ENCODE measurements around the gene GATAD2A.
A peak's percentile ranks its signal among the peaks of the same experiment; 100 is the strongest.

Gene GATAD2A

GRCh38 chr19:19540064-19540714 lies 134.7 kb downstream of the GATAD2A start:
- no peak overlapping the region for H3K4me3 ChIP-seq (ENCODE audit: low read depth, low read length)
- DNase-seq (ENCODE audit: low read depth, low spot score) = no peak
- ChIA-PET POLR2A (interaction anchor here (0.7 kb wide), 1 partner anchor 99 kb away, joined by 3 read pairs; no protein-coding TSS in a partner anchor), CTCF (interaction anchor here (0.7 to 3.5 kb wide), 4 partner anchors 8 to 104 kb away, joined by 4 to 29 read pairs (median 5); no protein-coding TSS in a partner anchor)
- TF ChIP-seq CTCF (IDR thresholded peaks at IDR 0.05; ENCODE audit: insufficient read depth, low read length, missing control alignments) = no peak

GRCh38 chr19:19540715-19541515 lies 135.4 kb downstream of the GATAD2A start:
- peak overlapping the region; percentile 0; the same call in 1 of the 2 replicates for H3K4me3 ChIP-seq (ENCODE audit: low read depth, low read length)
- POLR2A ChIA-PET = interaction anchor here (0.7 kb wide), 1 partner anchor 98 kb away, joined by 3 read pairs; no protein-coding TSS in a partner anchor
- CTCF ChIA-PET = interaction anchor here (0.7 to 3.5 kb wide), 4 partner anchors 9 to 103 kb away, joined by 4 to 29 read pairs (median 5); no protein-coding TSS in a partner anchor
- DNase-seq (ENCODE audit: low read depth, low spot score) = no peak
- TF ChIP-seq CTCF (IDR thresholded peaks at IDR 0.05; ENCODE audit: insufficient read depth, low read length, missing control alignments) = no peak

GRCh38 chr19:19541616-19542015 lies 136.1 kb downstream of the GATAD2A start:
- TF ChIP-seq CTCF (IDR thresholded peaks at IDR 0.05; ENCODE audit: insufficient read depth, low read length, missing control alignments) = no peak
- ChIA-PET CTCF (interaction anchor here (1.6 to 3.5 kb wide), 2 partner anchors 9 to 12 kb away, joined by 4 to 29 read pairs; no protein-coding TSS in a partner anchor), POLR2A (no interaction called here)
- no peak for DNase-seq (ENCODE audit: low read depth, low spot score)
- no peak overlapping the region for H3K4me3 ChIP-seq (ENCODE audit: low read depth, low read length)

- ChIA-PET POLR2A (no interaction called here), CTCF (interaction anchor here (1.4 to 2.6 kb wide), 4 partner anchors 10 to 101 kb away, joined by 6 to 12 read pairs (median 10); partner anchors contain the start of gene GMIP)
- DNase-seq (ENCODE audit: low read depth, low spot score) = no peak
- no peak overlapping the region for H3K4me3 ChIP-seq (ENCODE audit: low read depth, low read length)
- TF ChIP-seq CTCF (IDR thresholded peaks at IDR 0.05; ENCODE audit: insufficient read depth, low read length, missing control alignments) = no peak
Measured at GRCh38 chr19:19542507-19542906, 137.0 kb downstream of the GATAD2A start.

GRCh38 chr19:19543101-19543500 lies 137.6 kb downstream of the GATAD2A start:
- H3K4me3 ChIP-seq (ENCODE audit: low read depth, low read length) = no peak overlapping the region
- POLR2A ChIA-PET = no interaction called here
- no peak for DNase-seq (ENCODE audit: low read depth, low spot score)
- TF ChIP-seq CTCF (IDR thresholded peaks at IDR 0.05; ENCODE audit: insufficient read depth, low read length, missing control alignments) = no peak
- CTCF ChIA-PET = interaction anchor here (1.4 to 2.6 kb wide), 4 partner anchors 10 to 101 kb away, joined by 6 to 12 read pairs (median 10); partner anchors contain the start of gene GMIP

GRCh38 chr19:19543640-19544039 lies 138.2 kb downstream of the GATAD2A start:
- POLR2A ChIA-PET = no interaction called here
- CTCF ChIA-PET = interaction anchor here (1.4 to 2.6 kb wide), 4 partner anchors 9 to 100 kb away, joined by 6 to 12 read pairs (median 10); partner anchors contain the start of gene GMIP
- no peak for DNase-seq (ENCODE audit: low read depth, low spot score)
- no peak for TF ChIP-seq CTCF (IDR thresholded peaks at IDR 0.05; ENCODE audit: insufficient read depth, low read length, missing control alignments)
- H3K4me3 ChIP-seq (ENCODE audit: low read depth, low read length) = no peak overlapping the region

Data from AG04449 (cell line).